Subcutaneous adipose tissue (tissue), 4 donors: ENCODE measurements around the gene RBCK1. TPM values are rescaled to one million over a fixed set of nuclear protein-coding genes. Genes with fewer than 3 reads are reported as not detected.

Experiments
- CTCF ChIP-seq: fragments of 450-650 bp; IDR thresholded peaks from one replicate; pipeline ENCODE4 v1.5.1; 2016; ENCODE audit warnings: low read depth, mild to moderate bottlenecking, control low read depth, antibody characterized with exemption, moderate library complexity
- total RNA-seq, 4 donors: library from RNA; depleted of rRNA; stranded (reverse); fragments of >200 nt; gene quantifications; one replicate each; pipeline ENCODE4 v1.1.0, GENCODE V29; 2016

RBCK1 gene
- total RNA-seq, 4 donors from 2014 or later = 29.3 to 91.6 (median 55.1) TPM

GRCh38 chr20:443223-443775, 35.2 kb downstream of the RBCK1 start:
- TF ChIP-seq CTCF = no peak

- no peak for TF ChIP-seq CTCF
Measured at GRCh38 chr20:444117-444516, 36.0 kb downstream of the RBCK1 start.

- TF ChIP-seq CTCF = no peak
Measured at GRCh38 chr20:444862-445426, 36.8 kb downstream of the RBCK1 start.

GRCh38 chr20:445514-446336, 37.6 kb downstream of the RBCK1 start:
- TF ChIP-seq CTCF = no peak

- no peak for TF ChIP-seq CTCF
Measured at GRCh38 chr20:454951-455350, 46.9 kb downstream of the RBCK1 start.

GRCh38 chr20:458776-459175, 50.7 kb downstream of the RBCK1 start:
- no peak for TF ChIP-seq CTCF

- no peak for TF ChIP-seq CTCF
Measured at GRCh38 chr20:460180-460579, 52.1 kb downstream of the RBCK1 start.
